Trophoblast cell (in vitro differentiated cells and primary cell): ENCODE data around the gene HSPE1.

Experiments
- DNase-seq, 2 donors: peaks; one replicate each; pipeline ENCODE4 v3.0.0-alpha.2; 2016
- H2AFZ ChIP-seq: 2 replicates; pipeline ENCODE4 v1.6.1; 2013; ENCODE audit warnings: low read length, moderate library complexity, mild to moderate bottlenecking; ENCODE audit not compliant: insufficient read depth, poor library complexity
- H2AK5ac ChIP-seq: 2 replicates; pipeline ENCODE4 v1.6.1; 2013; ENCODE audit warnings: mild to moderate bottlenecking, low read length
- H2BK120ac ChIP-seq: 2 replicates; pipeline ENCODE4 v1.6.1; 2013; ENCODE audit warnings: low read length, mild to moderate bottlenecking, moderate library complexity; ENCODE audit not compliant: insufficient read depth, poor library complexity
- H2BK12ac ChIP-seq: 2 replicates; pipeline ENCODE4 v1.6.1; 2013; ENCODE audit warnings: mild to moderate bottlenecking, low read length, moderate library complexity
- H2BK5ac ChIP-seq: 2 replicates; pipeline ENCODE4 v1.6.1; 2013; ENCODE audit warnings: low read length, low read depth, moderate library complexity, mild to moderate bottlenecking; ENCODE audit not compliant: poor library complexity
- H3K14ac ChIP-seq: 2 replicates; pipeline ENCODE4 v1.6.1; 2013; ENCODE audit warnings: mild to moderate bottlenecking, low read length
- H3K18ac ChIP-seq: 2 replicates; pipeline ENCODE4 v1.6.1; 2013; ENCODE audit warnings: mild to moderate bottlenecking, low read length
- H3K23ac ChIP-seq: 2 replicates; pipeline ENCODE4 v1.6.1; 2013; ENCODE audit warnings: low read length
- H3K27ac ChIP-seq: 2 replicates; pipeline ENCODE4 v1.5.1; 2013; ENCODE audit warnings: low read depth, mild to moderate bottlenecking, inconsistent platforms, low read length, moderate library complexity
- H3K27me3 ChIP-seq: 2 replicates; pipeline ENCODE4 v1.6.1; 2013; ENCODE audit warnings: inconsistent platforms, mild to moderate bottlenecking, low read length, moderate library complexity; ENCODE audit not compliant: insufficient read depth
- H3K36me3 ChIP-seq, 2 experiments: 1 replicate in 1 of 2; 2 replicates in 1 of 2; pipeline ENCODE4 v1.6.1; 2013; ENCODE audit warnings: low read length in 2 of 2, mild to moderate bottlenecking in 2 of 2, moderate library complexity in 1 of 2; ENCODE audit not compliant: insufficient read depth in 2 of 2, control insufficient read depth in 1 of 2
- H3K4ac ChIP-seq: 2 replicates; pipeline ENCODE4 v1.6.1; 2013; ENCODE audit warnings: low read depth, mild to moderate bottlenecking, low read length, moderate library complexity
- H3K4me1 ChIP-seq, 2 experiments: 1 replicate in 1 of 2; 2 replicates in 1 of 2; pipeline ENCODE4 v1.6.1; 2013; ENCODE audit warnings: low read length in 2 of 2, mild to moderate bottlenecking in 2 of 2, moderate library complexity in 1 of 2; ENCODE audit not compliant: insufficient read depth in 2 of 2, control insufficient read depth in 1 of 2
- H3K4me2 ChIP-seq: 2 replicates; pipeline ENCODE4 v1.6.1; 2013; ENCODE audit warnings: inconsistent platforms, mild to moderate bottlenecking, low read length, moderate library complexity
- H3K4me3 ChIP-seq: 2 replicates; pipeline ENCODE4 v1.5.1; 2013; ENCODE audit warnings: mild to moderate bottlenecking, low read depth, low read length, inconsistent platforms
- H3K79me1 ChIP-seq: one replicate; pipeline ENCODE4 v1.6.1; 2013; ENCODE audit warnings: low read length
- H3K79me2 ChIP-seq: 2 replicates; pipeline ENCODE4 v1.6.1; 2013; ENCODE audit warnings: low read length, mild to moderate bottlenecking; ENCODE audit not compliant: control insufficient read depth, insufficient read depth, poor library complexity
- H3K9ac ChIP-seq: 2 replicates; pipeline ENCODE4 v1.6.1; 2013; ENCODE audit warnings: mild to moderate bottlenecking, low read length
- H3K9me3 ChIP-seq: 2 replicates; pipeline ENCODE4 v1.6.1; 2013; ENCODE audit warnings: low read depth, mild to moderate bottlenecking, control low read depth, inconsistent platforms, low read length; ENCODE audit not compliant: insufficient read depth
- H4K12ac ChIP-seq: 2 replicates; pipeline ENCODE4 v1.6.1; 2013; ENCODE audit warnings: low read depth, mild to moderate bottlenecking, low read length, moderate library complexity
- H4K8ac ChIP-seq: 2 replicates; pipeline ENCODE4 v1.6.1; 2013; ENCODE audit warnings: low read depth, mild to moderate bottlenecking, low read length, moderate library complexity
- H4K91ac ChIP-seq: one replicate; pipeline ENCODE4 v1.6.1; 2013; ENCODE audit warnings: low read depth, mild to moderate bottlenecking, low read length, moderate library complexity
- WGBS: extraction: QIAGEN DNeasy Blood & Tissue Kit; methylation state at CpG from one replicate; pipeline ENCODE4 v1.1.7; 2013; ENCODE audit warnings: missing lambda C conversion rate; ENCODE audit not compliant: insufficient read length, insufficient coverage; ENCODE audit errors: extremely low coverage; 5-methylcytosine and 5-hydroxymethylcytosine counted together

The HSPE1 gene

DNA sequence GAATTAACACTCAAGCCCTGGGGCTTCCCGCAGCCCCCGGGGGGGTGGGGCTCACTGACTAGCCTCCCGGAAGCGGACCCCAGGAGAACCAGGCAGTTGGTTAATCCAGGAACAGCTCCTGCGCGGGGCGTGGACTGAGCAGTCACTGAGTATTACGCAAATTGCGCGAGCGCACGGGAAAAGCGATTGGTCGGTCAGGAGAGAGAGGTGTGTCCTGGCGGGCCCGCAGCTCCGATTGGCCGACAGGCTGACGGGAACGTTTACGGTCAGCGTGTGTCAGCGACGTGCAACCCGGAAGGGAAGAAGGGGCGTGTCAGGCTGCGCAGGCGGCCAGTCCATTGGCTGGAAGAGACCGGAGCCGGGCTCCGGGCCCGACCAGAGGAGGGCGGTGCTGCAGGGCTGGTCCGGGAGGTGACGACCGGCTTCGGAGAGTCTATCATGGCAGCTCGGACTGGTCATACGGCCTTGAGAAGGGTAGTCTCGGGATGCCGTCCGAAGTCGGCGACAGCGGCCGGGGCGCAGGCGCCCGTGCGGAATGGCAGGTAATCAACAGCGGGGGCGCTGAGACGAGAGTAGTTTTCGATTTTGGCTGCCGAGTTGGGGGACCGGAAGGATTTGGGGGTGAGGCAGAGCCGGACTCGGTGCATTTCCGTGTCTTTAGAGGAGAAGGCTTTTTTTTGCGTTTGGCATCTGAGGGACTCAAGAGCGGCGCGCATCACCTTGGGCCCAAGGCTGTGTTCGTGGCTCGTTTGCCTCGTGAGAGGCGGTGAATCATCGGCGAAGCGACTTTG, 46.9 kb upstream of the HSPE1 start, which contains the start of gene COQ10B:
Gene COQ10B, plus strand, starts transcription at position 430 of the 791 bp plus-strand sequence. Its CDS starts 9 bp downstream, at position 439.
- H3K18ac ChIP-seq: peak within 1 kb of the TSS; percentile 82
- peaks cover 0 to 2% of the 10 kb centered on the region in 2 experiments for H3K36me3 ChIP-seq

DNA sequence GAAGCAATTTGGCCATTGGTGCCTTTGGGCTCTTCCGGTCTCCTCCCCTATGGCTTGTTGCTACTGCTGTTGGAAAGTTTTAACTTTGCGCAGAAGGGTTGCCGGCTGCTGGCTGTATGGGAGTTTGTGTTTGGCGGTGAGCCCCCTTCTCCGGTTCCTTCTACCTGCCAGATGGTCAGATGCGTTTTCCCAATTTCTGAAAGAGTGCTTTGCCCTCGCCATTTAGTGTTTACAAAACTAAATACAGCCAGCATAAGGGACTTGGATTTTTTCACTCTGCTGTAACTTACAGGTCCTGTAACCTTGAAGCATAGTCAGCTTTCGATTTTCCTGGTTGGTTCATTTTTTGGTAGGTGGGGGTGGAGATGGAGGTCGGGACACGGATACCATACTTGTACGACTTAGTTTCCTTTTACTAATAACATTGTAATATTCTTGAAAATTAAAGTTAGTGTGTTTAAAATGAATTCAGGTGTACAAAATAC, 46.2 kb upstream of the HSPE1 start:
- H4K8ac ChIP-seq: peak overlapping the region; percentile 93
- H3K18ac ChIP-seq: no peak overlapping the region
- no peaks in the 10 kb centered on the region for H3K4me1 ChIP-seq
- peaks cover 7% of the 10 kb centered on the region for H3K79me1 ChIP-seq
- peaks cover 0 to 2% of the 10 kb centered on the region in 2 experiments for H3K36me3 ChIP-seq
- no peak for DNase-seq
- no CpG with 5 or more reads among the region's 11 CpGs for WGBS
- H3K4me2 ChIP-seq: peak overlapping the region; percentile 98
- H3K4ac ChIP-seq: peak overlapping the region; percentile 41
- peak overlapping the region; percentile 78 for H2AFZ ChIP-seq
- H2BK5ac ChIP-seq: peak overlapping the region; percentile 52
- H2AK5ac ChIP-seq: no peak overlapping the region
- peak overlapping the region; percentile 11 for H3K14ac ChIP-seq
- peak overlapping the region; percentile 22 for H4K12ac ChIP-seq
- no peak overlapping the region for H3K23ac ChIP-seq
- peak overlapping the region; percentile 99 for H3K9ac ChIP-seq
- peaks cover 12% of the 10 kb centered on the region for H3K79me2 ChIP-seq
- H2BK12ac ChIP-seq: no peak overlapping the region
- peak overlapping the region; percentile 96 for H4K91ac ChIP-seq
- H2BK120ac ChIP-seq: no peak overlapping the region
- peak overlapping the region; percentile 97 for H3K27ac ChIP-seq
- peak overlapping the region; percentile 97 for H3K4me3 ChIP-seq
- H3K9me3 ChIP-seq: no peaks in the 10 kb centered on the region
- H3K27me3 ChIP-seq: no peaks in the 10 kb centered on the region

More for the DNA sequence above, 46.9 kb upstream of the HSPE1 start, which contains the start of gene COQ10B:
- peak within 1 kb of the TSS; percentile 16 for H2BK12ac ChIP-seq
- H4K91ac ChIP-seq: peak within 1 kb of the TSS; percentile 96
- no peaks in the 10 kb centered on the region for H3K4me1 ChIP-seq
- no peaks in the 10 kb centered on the region for H3K27me3 ChIP-seq
- peaks cover 12% of the 10 kb centered on the region for H3K79me2 ChIP-seq
- H3K79me1 ChIP-seq: peaks cover 7% of the 10 kb centered on the region
- H4K12ac ChIP-seq: peak within 1 kb of the TSS; percentile 49
- H3K9me3 ChIP-seq: no peaks in the 10 kb centered on the region
- H3K4me2 ChIP-seq: peak within 1 kb of the TSS; percentile 98
- peak within 1 kb of the TSS; percentile 42 for H2AK5ac ChIP-seq
- peak within 1 kb of the TSS; percentile 93 for H4K8ac ChIP-seq
- no CpG with 5 or more reads among the region's 70 CpGs for whole genome bisulfite sequencing
- peak; percentile 100 for DNase-seq
- H2BK120ac ChIP-seq: peak within 1 kb of the TSS; percentile 81
- peak within 1 kb of the TSS; percentile 96 for H2BK5ac ChIP-seq
- peak within 1 kb of the TSS; percentile 78 for H2AFZ ChIP-seq
- peak within 1 kb of the TSS; percentile 97 for H3K4me3 ChIP-seq
- peak within 1 kb of the TSS; percentile 97 for H3K27ac ChIP-seq
- H3K4ac ChIP-seq: peak within 1 kb of the TSS; percentile 41
- H3K14ac ChIP-seq: peak within 1 kb of the TSS; percentile 88
- peak within 1 kb of the TSS; percentile 86 for H3K23ac ChIP-seq
- peak within 1 kb of the TSS; percentile 99 for H3K9ac ChIP-seq

- Histone ChIP-seq H3K27me3 (no peaks in the 10 kb centered on the region), H4K12ac (no peak overlapping the region), H2AFZ (no peak overlapping the region), H4K91ac (no peak overlapping the region), H3K4me3 (no peak overlapping the region), H3K9ac (no peak overlapping the region), H3K27ac (no peak overlapping the region), H3K4ac (peak overlapping the region; percentile 88), H3K18ac (no peak overlapping the region), H3K4me1 (no peaks in the 10 kb centered on the region), H3K9me3 (no peaks in the 10 kb centered on the region), H2BK5ac (no peak overlapping the region), H3K36me3 (peaks cover 2% of the 10 kb centered on the region in 2 experiments), H3K79me2 (peaks cover 12% of the 10 kb centered on the region), H2BK120ac (no peak overlapping the region), H3K79me1 (peaks cover 7% of the 10 kb centered on the region), H3K23ac (no peak overlapping the region), H2AK5ac (no peak overlapping the region), H2BK12ac (no peak overlapping the region), H3K14ac (no peak overlapping the region), H4K8ac (no peak overlapping the region), H3K4me2 (peak overlapping the region; percentile 24)
- WGBS: no CpG with 5 or more reads among the region's 2 CpGs
- no peak for DNase-seq
These were observed 45.3 kb upstream of the HSPE1 start for GRCh38 chr2:197454923-197455322.

- H2BK5ac ChIP-seq: no peak overlapping the region
- peak overlapping the region; percentile 81 for H3K4ac ChIP-seq
- no peak overlapping the region for H2AK5ac ChIP-seq
- WGBS: no CpG with 5 or more reads among the region's 1 CpG
- H3K27me3 ChIP-seq: no peaks in the 10 kb centered on the region
- H3K4me2 ChIP-seq: no peak overlapping the region
- no peak overlapping the region for H2BK120ac ChIP-seq
- H3K18ac ChIP-seq: no peak overlapping the region
- H3K79me2 ChIP-seq: peaks cover 12% of the 10 kb centered on the region
- H3K9me3 ChIP-seq: no peaks in the 10 kb centered on the region
- H2AFZ ChIP-seq: peak overlapping the region; percentile 17
- no peak overlapping the region for H4K12ac ChIP-seq
- peaks cover 2 to 5% of the 10 kb centered on the region in 2 experiments for H3K36me3 ChIP-seq
- no peak overlapping the region for H4K91ac ChIP-seq
- no peak overlapping the region for H2BK12ac ChIP-seq
- no peak overlapping the region for H3K14ac ChIP-seq
- no peak overlapping the region for H3K27ac ChIP-seq
- H3K79me1 ChIP-seq: peaks cover 7% of the 10 kb centered on the region
- H3K4me1 ChIP-seq: no peaks in the 10 kb centered on the region
- no peak overlapping the region for H3K9ac ChIP-seq
- H3K23ac ChIP-seq: no peak overlapping the region
- DNase-seq: no peak
- H4K8ac ChIP-seq: no peak overlapping the region
- no peak overlapping the region for H3K4me3 ChIP-seq
These were observed 44.8 kb upstream of the HSPE1 start for GRCh38 chr2:197455428-197455827.
